NCI-H128 (cell line): ENCODE measurements around the gene AGPAT3.

ENCODE experiments used
- DNase-seq: peaks from one replicate; lab custom pipeline; 2025; ENCODE audit not compliant: unreplicated experiment; lab: John Stamatoyannopoulos, UW

Gene AGPAT3

GRCh38 chr21:43935711-43936110 lies 70.7 kb downstream of the AGPAT3 start:
- no peak for DNase-seq

GRCh38 chr21:43936247-43936967 lies 71.4 kb downstream of the AGPAT3 start:
- no peak for DNase-seq

GRCh38 chr21:43937051-43937832 lies 72.2 kb downstream of the AGPAT3 start:
- no peak for DNase-seq

GRCh38 chr21:43937891-43938309 lies 72.9 kb downstream of the AGPAT3 start:
- DNase-seq, result no peak

- no peak for DNase-seq
These were observed 73.9 kb downstream of the AGPAT3 start for GRCh38 chr21:43938751-43939442.

GRCh38 chr21:43939443-43940328 lies 74.7 kb downstream of the AGPAT3 start:
- DNase-seq, result no peak

- DNase-seq, result no peak
These were observed 75.5 kb downstream of the AGPAT3 start for GRCh38 chr21:43940329-43941050.

- DNase-seq, result no peak
These were observed 77.2 kb downstream of the AGPAT3 start for GRCh38 chr21:43942201-43942600.

- DNase-seq, result no peak
These were observed 77.6 kb downstream of the AGPAT3 start for GRCh38 chr21:43942621-43943020.

GRCh38 chr21:43943512-43944077 lies 78.6 kb downstream of the AGPAT3 start:
- DNase-seq, result no peak

GRCh38 chr21:43944078-43944633 lies 79.1 kb downstream of the AGPAT3 start:
- no peak for DNase-seq

- no peak for DNase-seq
These were observed 79.7 kb downstream of the AGPAT3 start for GRCh38 chr21:43944757-43945156.

GRCh38 chr21:43948740-43949498 lies 83.9 kb downstream of the AGPAT3 start:
- no peak for DNase-seq

- DNase-seq, result no peak
These were observed 84.6 kb downstream of the AGPAT3 start for GRCh38 chr21:43949499-43950208.

- DNase-seq, result no peak
These were observed 85.5 kb downstream of the AGPAT3 start for GRCh38 chr21:43950481-43950880.

GRCh38 chr21:43950936-43951335 lies 85.9 kb downstream of the AGPAT3 start:
- no peak for DNase-seq

GRCh38 chr21:43951911-43952703 lies 87.1 kb downstream of the AGPAT3 start:
- DNase-seq, result no peak
